Gastrocnemius medialis (tissue), 4 donors: ENCODE results near the gene IRS2.

Experiments
- CTCF ChIP-seq, 5 experiments: fragments of 450-650 bp in 3 of 5; fragments of 200-600 bp in 2 of 5; sonication (generic) in 2 of 5; IDR thresholded peaks in 4 of 5; conservative IDR thresholded peaks in 1 of 5; 1 replicate in 4 of 5; 2 replicates in 1 of 5; pipeline ENCODE4 v1.5.1; 2016 to 2019; ENCODE audit warnings: antibody characterized with exemption in 5 of 5, mild to moderate bottlenecking in 3 of 5, moderate library complexity in 3 of 5
- POLR2A ChIP-seq, 2 donors: fragments of 450-650 bp; IDR thresholded peaks; one replicate each; pipeline ENCODE4 v1.6.1; 2017; ENCODE audit warnings: antibody characterized with exemption in 2 of 2, mild to moderate bottlenecking in 2 of 2, moderate library complexity in 2 of 2

- no peak for TF ChIP-seq CTCF (IDR thresholded peaks at IDR 0.05 in 4 of 5, conservative IDR thresholded peaks at IDR 0.05 in 1 of 5)
- no peak for TF ChIP-seq POLR2A (IDR thresholded peaks at IDR 0.05)
Observed at GRCh38 chr13:109809216-109809932, 23.0 kb upstream of the IRS2 start.
